HG03342 (cell line): ENCODE results near the gene PSRC1.
"Not testable (repeated sequence)": the region's sequence is repeated elsewhere in the genome, so short reads cannot be mapped to it uniquely, and the experiment has no call there.

Experiments
- ATAC-seq: cut with Tn5 transposase; IDR thresholded peaks from one replicate; pipeline ENCODE4 v1.9.1; 2021; ENCODE audit warnings: mild to moderate bottlenecking, moderate library complexity; ENCODE audit not compliant: unreplicated experiment

The PSRC1 gene

GRCh38 chr1:109282952-109283747 lies at the start of gene PSRC1:
Gene PSRC1, minus strand, starts transcription at chr1:109283145.
- peak; percentile 91 for ATAC-seq

- no peak for ATAC-seq
Observed at GRCh38 chr1:109331113-109331512, 48.2 kb upstream of the PSRC1 start.

GRCh38 chr1:109327285-109327684 lies 44.3 kb upstream of the PSRC1 start:
- no peak for ATAC-seq

- ATAC-seq, result no peak
Observed at GRCh38 chr1:109322974-109323373, 40.0 kb upstream of the PSRC1 start.

- ATAC-seq, result no peak
Observed at GRCh38 chr1:109319114-109319513, 36.2 kb upstream of the PSRC1 start.

- no peak for ATAC-seq
Observed at GRCh38 chr1:109316506-109316905, 33.6 kb upstream of the PSRC1 start.

- no peak for ATAC-seq
Observed at GRCh38 chr1:109315288-109315687, 32.3 kb upstream of the PSRC1 start.

- no peak for ATAC-seq
Observed at GRCh38 chr1:109314795-109315194, 31.9 kb upstream of the PSRC1 start.

- no peak for ATAC-seq
Observed at GRCh38 chr1:109312978-109313775, 30.2 kb upstream of the PSRC1 start.

GRCh38 chr1:109312246-109312645 lies 29.3 kb upstream of the PSRC1 start:
- no peak for ATAC-seq

GRCh38 chr1:109309347-109309746 lies 26.4 kb upstream of the PSRC1 start:
- ATAC-seq, result no peak

- ATAC-seq, result no peak
Observed at GRCh38 chr1:109307274-109308021, 24.5 kb upstream of the PSRC1 start.

- ATAC-seq, result no peak
Observed at GRCh38 chr1:109306832-109307273, 23.9 kb upstream of the PSRC1 start, which contains the start of gene MYBPHL. Gene MYBPHL, minus strand, starts transcription at chr1:109307011. Its CDS starts 20 bp downstream, at chr1:109306991.

- not testable (repeated sequence) for ATAC-seq
Observed at GRCh38 chr1:109305991-109306390, 23.0 kb upstream of the PSRC1 start.

- ATAC-seq, result no peak
Observed at GRCh38 chr1:109304226-109304920, 21.4 kb upstream of the PSRC1 start.

- ATAC-seq, result no peak
Observed at GRCh38 chr1:109301874-109302273, 18.9 kb upstream of the PSRC1 start.

- no peak for ATAC-seq
Observed at GRCh38 chr1:109300650-109301151, 17.8 kb upstream of the PSRC1 start.

- no peak for ATAC-seq
Observed at GRCh38 chr1:109299558-109300343, 16.8 kb upstream of the PSRC1 start.
